Skin epidermis (tissue), 12 donors: ENCODE results near the gene PDE4D.

ENCODE experiments used
- H3K27ac ChIP-seq, 21 experiments: fragments of 200-600 bp; sonication (generic) in 11 of 21; one replicate each; pipeline ENCODE4 v1.5.0; 2020; ENCODE audit warnings: mild to moderate bottlenecking in 3 of 21, inconsistent platforms in 2 of 21, moderate library complexity in 2 of 21
- H3K4me3 ChIP-seq, 7 experiments: fragments of 200-600 bp; sonication (generic) in 2 of 7; one replicate each; pipeline ENCODE4 v1.5.0; 2020; ENCODE audit warnings: inconsistent platforms in 2 of 7, mild to moderate bottlenecking in 2 of 7, moderate library complexity in 1 of 7

The PDE4D gene

DNA sequence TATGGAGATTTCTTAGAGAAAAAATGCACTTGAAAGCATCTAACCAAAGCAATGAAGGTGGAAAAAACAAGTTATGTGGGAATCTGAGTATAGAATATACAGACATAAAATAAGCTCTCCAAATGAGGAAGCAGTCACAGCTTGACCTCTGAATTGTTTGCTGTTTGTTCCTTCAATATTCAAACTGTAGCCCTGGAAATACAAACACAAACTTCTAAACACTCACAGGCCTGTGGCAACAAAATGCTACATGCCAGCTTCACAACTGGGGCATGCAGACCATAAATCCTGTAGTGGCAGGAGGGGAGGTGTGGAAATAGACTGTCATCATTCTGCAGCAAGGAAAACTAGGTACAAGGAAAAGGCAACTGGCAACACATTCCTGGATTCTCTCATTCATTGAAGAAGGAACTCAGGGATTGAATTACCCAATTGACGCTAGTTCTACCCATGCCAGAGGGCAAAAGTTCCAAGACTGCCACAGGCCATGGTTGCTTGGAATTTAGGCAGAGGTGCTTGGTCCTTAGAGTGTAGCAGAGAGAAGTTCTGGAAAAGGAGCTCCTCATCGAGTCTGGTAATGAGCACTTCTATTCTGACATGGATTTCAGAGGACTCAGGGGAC is 349.6 kb downstream of the PDE4D start:
- H3K4me3 ChIP-seq, result no peak overlapping the region
- H3K27ac ChIP-seq, result peak overlapping the region in 7 of 21 experiments; percentile 3 to 72 (median 37)

GRCh38 chr5:59542851-59543820 is 350.4 kb downstream of the PDE4D start:
- Histone ChIP-seq H3K4me3 (no peak overlapping the region), H3K27ac (peak overlapping the region in 6 of 21 experiments; percentile 3 to 72 (median 38))

DNA sequence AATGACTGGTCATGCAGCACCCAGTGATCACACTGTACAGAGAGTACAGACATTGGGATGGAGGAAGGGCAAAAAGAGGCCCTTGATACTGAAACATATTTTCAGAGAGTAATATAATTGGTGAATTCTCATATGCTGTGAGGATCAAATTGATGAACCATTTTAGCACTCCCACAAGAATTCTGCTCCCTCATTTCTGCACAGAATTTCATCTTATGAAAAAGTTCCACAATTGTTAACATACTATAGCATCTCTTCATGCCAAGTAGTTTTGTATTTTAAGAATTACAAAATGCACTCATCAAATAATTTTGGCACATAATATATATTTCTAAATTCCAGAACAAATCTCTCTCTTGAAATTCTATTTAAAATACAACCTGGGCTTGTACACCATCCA is 351.2 kb downstream of the PDE4D start:
- H3K4me3 ChIP-seq, result no peak overlapping the region
- no peak overlapping the region for H3K27ac ChIP-seq

- Histone ChIP-seq H3K4me3 (no peak overlapping the region), H3K27ac (no peak overlapping the region)
Observed at GRCh38 chr5:59540366-59540765, 353.2 kb downstream of the PDE4D start.

DNA sequence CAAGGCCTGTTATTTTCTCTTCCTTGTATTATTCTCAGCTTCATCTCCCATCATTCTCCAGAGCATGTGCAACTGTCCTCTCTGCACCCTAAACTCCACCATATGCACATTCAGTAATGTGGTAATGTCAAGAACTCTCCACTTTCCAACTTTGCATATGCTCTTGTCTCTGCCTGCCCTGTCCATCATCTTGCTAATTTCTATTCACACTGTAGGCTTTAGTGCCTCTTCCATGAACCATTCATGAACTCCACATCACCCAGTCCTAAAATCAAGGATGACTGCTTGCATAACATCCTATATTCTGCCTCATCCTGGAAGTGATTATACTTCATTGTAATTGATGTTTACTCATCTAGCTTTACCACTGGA is 354.8 kb downstream of the PDE4D start:
- Histone ChIP-seq H3K27ac (no peak overlapping the region), H3K4me3 (no peak overlapping the region)

- no peak overlapping the region for H3K27ac ChIP-seq
- H3K4me3 ChIP-seq, result no peak overlapping the region
Observed at GRCh38 chr5:59537961-59538749, 355.4 kb downstream of the PDE4D start.

DNA sequence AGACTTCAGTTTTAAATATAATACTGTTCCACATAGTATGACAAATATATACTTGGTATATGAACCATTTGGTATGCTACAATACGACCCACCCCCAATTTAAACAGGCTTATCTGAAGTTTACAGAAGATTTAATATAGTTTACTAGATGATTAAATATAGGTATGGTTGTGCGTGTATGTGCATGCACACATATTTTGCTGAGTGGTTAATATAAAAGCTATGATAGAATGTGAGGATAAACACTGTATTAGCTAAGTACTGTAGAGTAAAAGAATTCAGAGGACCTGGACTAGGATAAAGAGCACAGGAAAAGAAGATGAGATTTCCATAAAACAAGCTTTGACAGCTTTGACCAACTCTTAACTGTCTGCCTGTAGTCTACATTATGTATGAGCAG is 356.7 kb downstream of the PDE4D start:
- Histone ChIP-seq H3K4me3 (no peak overlapping the region), H3K27ac (no peak overlapping the region)

GRCh38 chr5:59535561-59535960 is 358.0 kb downstream of the PDE4D start:
- H3K27ac ChIP-seq, result no peak overlapping the region
- H3K4me3 ChIP-seq, result no peak overlapping the region

GRCh38 chr5:59533730-59534108 is 359.8 kb downstream of the PDE4D start:
- H3K4me3 ChIP-seq, result no peak overlapping the region
- no peak overlapping the region for H3K27ac ChIP-seq

- no peak overlapping the region for H3K27ac ChIP-seq
- no peak overlapping the region for H3K4me3 ChIP-seq
Observed at GRCh38 chr5:59532979-59533729, 360.4 kb downstream of the PDE4D start.

- H3K27ac ChIP-seq, result no peak overlapping the region
- no peak overlapping the region for H3K4me3 ChIP-seq
Observed at GRCh38 chr5:59529239-59529638, 364.3 kb downstream of the PDE4D start.

DNA sequence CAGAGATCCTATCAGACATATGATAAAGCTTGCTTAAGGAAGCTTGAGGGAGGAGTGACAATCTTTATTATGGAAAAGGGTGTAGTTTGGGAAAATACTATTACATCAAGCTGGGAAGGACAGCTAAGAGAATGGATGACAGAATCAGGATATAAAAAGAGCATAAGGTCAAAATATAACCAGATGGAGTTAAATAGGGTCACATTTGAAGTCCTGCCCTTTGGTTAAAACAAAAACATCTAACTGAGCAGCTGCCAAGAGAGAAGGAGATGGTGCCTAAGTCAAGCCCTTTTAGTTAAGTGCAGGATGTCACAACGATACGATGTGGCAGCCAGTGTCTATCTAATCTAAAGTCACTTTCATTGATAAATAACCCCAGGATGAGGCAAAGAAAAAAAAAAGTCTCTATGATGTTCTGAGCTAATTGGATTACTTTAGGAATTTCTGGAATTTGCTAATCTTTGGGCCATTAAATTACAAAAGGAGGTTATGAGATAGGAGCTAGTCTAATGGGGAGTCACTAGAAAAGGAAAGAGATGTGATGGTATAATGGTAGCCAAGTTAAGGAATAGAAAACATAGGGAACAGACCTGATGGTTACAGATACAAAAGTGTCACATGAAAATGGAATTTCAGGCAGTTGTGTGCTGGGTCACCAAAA is 365.2 kb downstream of the PDE4D start:
- H3K4me3 ChIP-seq, result no peak overlapping the region
- no peak overlapping the region for H3K27ac ChIP-seq

GRCh38 chr5:59525957-59526356 is 367.6 kb downstream of the PDE4D start:
- H3K27ac ChIP-seq, result no peak overlapping the region
- no peak overlapping the region for H3K4me3 ChIP-seq

DNA sequence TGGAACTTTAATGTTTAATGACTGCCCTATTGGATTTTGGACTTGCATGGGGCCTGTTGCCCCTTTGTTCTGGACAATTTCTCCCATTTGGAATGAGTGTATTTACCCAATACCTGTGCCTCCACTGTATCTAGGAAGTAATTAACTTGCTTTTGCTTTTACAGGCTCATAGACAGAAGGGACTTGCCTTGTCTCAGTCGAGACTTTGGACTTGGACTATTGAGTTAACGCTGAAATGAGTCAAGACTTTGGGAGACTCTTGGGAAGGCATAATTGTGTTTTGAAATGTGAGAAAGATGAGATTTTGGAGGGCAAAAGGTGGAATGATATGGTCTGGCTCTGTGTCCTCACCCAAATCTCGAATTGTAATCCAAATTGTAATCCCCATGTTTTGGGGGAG is 368.2 kb downstream of the PDE4D start:
- Histone ChIP-seq H3K4me3 (no peak overlapping the region), H3K27ac (no peak overlapping the region)

DNA sequence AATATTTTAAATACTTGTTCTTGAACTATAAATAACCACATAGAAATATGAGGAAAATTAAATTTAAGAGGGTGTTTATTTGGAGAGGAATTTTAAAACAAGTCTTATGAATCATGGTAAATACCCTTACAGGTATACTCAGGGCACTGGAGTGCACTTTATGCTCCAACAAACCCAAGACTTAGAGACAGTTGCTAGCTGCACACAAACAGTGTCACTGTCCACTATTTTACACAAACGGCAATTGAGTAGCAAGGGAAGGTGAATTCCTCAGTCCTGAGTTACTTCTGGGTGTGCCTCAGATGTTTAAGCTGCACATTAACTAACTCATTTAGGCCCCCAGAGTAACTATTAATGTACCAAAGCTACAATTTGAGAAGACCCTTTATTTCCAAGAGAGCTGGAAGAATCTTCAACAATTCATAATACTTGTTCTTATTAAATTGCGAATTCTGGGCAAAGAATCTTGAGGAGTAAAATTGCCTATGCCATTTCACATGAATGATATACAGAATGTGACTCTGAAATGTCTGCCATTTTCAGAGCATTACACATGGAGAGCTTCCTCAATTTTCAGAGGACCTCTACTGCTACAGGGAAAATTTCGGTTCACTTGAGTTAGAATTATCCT is 371.2 kb downstream of the PDE4D start:
- Histone ChIP-seq H3K4me3 (no peak overlapping the region), H3K27ac (no peak overlapping the region)

DNA sequence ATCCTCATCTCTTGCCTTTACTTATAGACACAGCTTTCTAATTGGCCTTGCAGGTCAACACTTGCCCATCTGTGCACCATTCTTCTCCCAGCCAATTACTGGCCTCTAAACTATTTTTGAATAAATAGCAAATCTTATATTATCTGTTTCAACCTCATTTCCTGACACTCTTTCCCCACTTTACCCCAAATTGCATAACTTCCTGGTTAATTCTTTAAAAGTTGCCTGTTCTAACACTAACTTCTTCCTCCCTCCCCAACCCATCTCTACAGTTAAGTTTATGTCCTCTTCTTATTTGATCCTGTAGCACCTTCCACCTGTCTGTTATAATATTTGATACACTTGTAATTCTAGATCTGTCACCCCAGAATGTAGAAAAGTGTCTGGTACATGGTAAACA is 372.1 kb downstream of the PDE4D start:
- H3K4me3 ChIP-seq, result no peak overlapping the region

GRCh38 chr5:59519338-59519737 is 374.2 kb downstream of the PDE4D start:
- Histone ChIP-seq H3K27ac (no peak overlapping the region), H3K4me3 (no peak overlapping the region)

More for the DNA sequence above, 372.1 kb downstream of the PDE4D start:
- H3K27ac ChIP-seq, result no peak overlapping the region

DNA sequence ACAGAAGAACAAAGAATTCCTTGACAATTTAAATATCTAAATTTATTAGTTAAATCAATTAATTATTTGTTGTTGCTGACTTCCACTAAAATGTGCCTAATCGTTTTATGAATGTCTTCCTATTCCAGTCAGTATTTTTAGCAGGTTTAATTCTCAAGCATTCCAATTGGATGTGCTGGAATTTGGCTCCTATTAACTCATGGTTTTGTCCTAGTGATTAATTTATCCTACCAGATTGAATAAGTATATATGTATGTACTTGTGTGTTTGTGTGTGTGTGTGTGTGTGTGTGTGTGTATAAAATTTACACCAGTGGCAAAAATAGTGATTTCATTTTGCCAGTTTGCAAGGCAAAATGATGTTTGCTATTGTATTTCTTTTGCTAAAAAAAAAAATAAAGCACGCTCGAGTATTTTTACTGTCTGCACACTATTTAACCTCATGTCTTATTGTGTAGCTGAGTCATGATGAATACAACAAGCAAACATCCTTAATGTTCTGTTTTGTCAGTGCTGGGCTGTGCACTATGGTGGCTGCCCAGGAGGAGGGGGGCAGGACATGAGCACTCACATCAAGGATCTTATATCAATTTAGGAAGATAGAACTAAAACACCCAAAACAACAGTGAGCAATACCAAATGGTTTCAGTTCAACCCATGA is 375.5 kb downstream of the PDE4D start:
- no peak overlapping the region for H3K4me3 ChIP-seq
- H3K27ac ChIP-seq, result no peak overlapping the region
